NCI-H1436 (cell line): Measurements from ENCODE around the gene IGFALS.
"Not testable (repeated sequence)": the region's sequence is repeated elsewhere in the genome, so short reads cannot be mapped to it uniquely, and the experiment has no call there.

ENCODE experiments used
- DNase-seq: peaks from one replicate; lab custom pipeline; 2025; lab: John Stamatoyannopoulos, UW

The IGFALS gene

GRCh38 chr16:1818204-1818872 lies 24.8 kb upstream of the IGFALS start:
- DNase-seq, result no peak

- DNase-seq, result no peak
Measured at GRCh38 chr16:1817716-1818115, 24.2 kb upstream of the IGFALS start.

GRCh38 chr16:1817276-1817589 lies 23.7 kb upstream of the IGFALS start:
- no peak for DNase-seq

- no peak for DNase-seq
Measured at GRCh38 chr16:1816396-1817275, 23.1 kb upstream of the IGFALS start.

GRCh38 chr16:1815461-1815860 lies 22.0 kb upstream of the IGFALS start:
- no peak for DNase-seq

- no peak for DNase-seq
Measured at GRCh38 chr16:1812732-1813163, 19.2 kb upstream of the IGFALS start.

GRCh38 chr16:1810536-1810935 lies 17.0 kb upstream of the IGFALS start:
- DNase-seq, result no peak

- DNase-seq, result no peak
Measured at GRCh38 chr16:1810106-1810505, 16.6 kb upstream of the IGFALS start.

GRCh38 chr16:1809281-1809801 lies 15.8 kb upstream of the IGFALS start:
- no peak for DNase-seq

- no peak for DNase-seq
Measured at GRCh38 chr16:1808691-1809090, 15.2 kb upstream of the IGFALS start.

- DNase-seq, result no peak
Measured at GRCh38 chr16:1807626-1808025, 14.1 kb upstream of the IGFALS start.

GRCh38 chr16:1800701-1801100 lies 7.2 kb upstream of the IGFALS start:
- no peak for DNase-seq

GRCh38 chr16:1799263-1799662 lies 5.8 kb upstream of the IGFALS start:
- not testable (repeated sequence) for DNase-seq

- DNase-seq, result no peak
Measured at GRCh38 chr16:1794908-1795666, 1.6 kb upstream of the IGFALS start.

- no peak for DNase-seq
Measured at GRCh38 chr16:1794221-1794871, 841 bp upstream of the IGFALS start.

GRCh38 chr16:1792836-1793577 lies 498 bp downstream of the IGFALS start:
- no peak for DNase-seq

GRCh38 chr16:1791943-1792812 lies 1.3 kb downstream of the IGFALS start:
- no peak for DNase-seq

- DNase-seq, result no peak
Measured at GRCh38 chr16:1791256-1791942, 2.1 kb downstream of the IGFALS start.

- no peak for DNase-seq
Measured at GRCh38 chr16:1790611-1791255, 2.8 kb downstream of the IGFALS start.
